ENCODE measurements around the gene C2CD2.

The C2CD2 gene

GRCh38 chr21:41987310-41987709 lies 33.5 kb upstream of the C2CD2 start:
- H3K4me1 ChIP-seq (ENCODE audit: control insufficient read depth, insufficient read depth, low read length): no peaks in the 10 kb centered on the region
- H3K36me3 ChIP-seq (ENCODE audit: insufficient read depth, low read length): peaks cover 17% of the 10 kb centered on the region
- no peak overlapping the region for H3K4me2 ChIP-seq (ENCODE audit: low read length)
- H3K9me3 ChIP-seq (replicated peaks; ENCODE audit: low read length): no peaks in the 10 kb centered on the region
- no peak overlapping the region for H3K9ac ChIP-seq (ENCODE audit: low read depth, low read length)
- H3K4me3 ChIP-seq (ENCODE audit: low read length): no peak overlapping the region
- no peaks in the 10 kb centered on the region for H3K27me3 ChIP-seq (ENCODE audit: control insufficient read depth, insufficient read depth, low read length)

- no peaks in the 10 kb centered on the region for H3K9me3 ChIP-seq (replicated peaks; ENCODE audit: low read length)
- H3K4me3 ChIP-seq (ENCODE audit: low read length): no peak overlapping the region
- H3K4me2 ChIP-seq (ENCODE audit: low read length): no peak overlapping the region
- H3K4me1 ChIP-seq (ENCODE audit: control insufficient read depth, insufficient read depth, low read length): no peaks in the 10 kb centered on the region
- no peaks in the 10 kb centered on the region for H3K27me3 ChIP-seq (ENCODE audit: control insufficient read depth, insufficient read depth, low read length)
- no peak overlapping the region for H3K9ac ChIP-seq (ENCODE audit: low read depth, low read length)
- H3K36me3 ChIP-seq (ENCODE audit: insufficient read depth, low read length): peaks cover 2% of the 10 kb centered on the region
Measured at GRCh38 chr21:41985662-41986416, 32.0 kb upstream of the C2CD2 start.

- Histone ChIP-seq H3K4me2 (ENCODE audit: low read length) (no peak overlapping the region), H3K27me3 (ENCODE audit: control insufficient read depth, insufficient read depth, low read length) (no peaks in the 10 kb centered on the region), H3K4me3 (ENCODE audit: low read length) (no peak overlapping the region), H3K4me1 (ENCODE audit: control insufficient read depth, insufficient read depth, low read length) (no peaks in the 10 kb centered on the region), H3K9ac (ENCODE audit: low read depth, low read length) (no peak overlapping the region), H3K36me3 (ENCODE audit: insufficient read depth, low read length) (no peaks in the 10 kb centered on the region), H3K9me3 (replicated peaks; ENCODE audit: low read length) (no peaks in the 10 kb centered on the region)
Measured at GRCh38 chr21:41983229-41983628, 29.4 kb upstream of the C2CD2 start.

GRCh38 chr21:41980561-41980960 lies 26.7 kb upstream of the C2CD2 start:
- Histone ChIP-seq H3K27me3 (ENCODE audit: control insufficient read depth, insufficient read depth, low read length) (no peaks in the 10 kb centered on the region), H3K4me3 (ENCODE audit: low read length) (no peak overlapping the region), H3K4me2 (ENCODE audit: low read length) (no peak overlapping the region), H3K4me1 (ENCODE audit: control insufficient read depth, insufficient read depth, low read length) (no peaks in the 10 kb centered on the region), H3K36me3 (ENCODE audit: insufficient read depth, low read length) (no peaks in the 10 kb centered on the region), H3K9me3 (replicated peaks; ENCODE audit: low read length) (no peaks in the 10 kb centered on the region), H3K9ac (ENCODE audit: low read depth, low read length) (no peak overlapping the region)

GRCh38 chr21:41979751-41980369 lies 26.0 kb upstream of the C2CD2 start:
- Histone ChIP-seq H3K4me2 (ENCODE audit: low read length) (no peak overlapping the region), H3K27me3 (ENCODE audit: control insufficient read depth, insufficient read depth, low read length) (no peaks in the 10 kb centered on the region), H3K9me3 (replicated peaks; ENCODE audit: low read length) (no peaks in the 10 kb centered on the region), H3K4me3 (ENCODE audit: low read length) (no peak overlapping the region), H3K4me1 (ENCODE audit: control insufficient read depth, insufficient read depth, low read length) (no peaks in the 10 kb centered on the region), H3K36me3 (ENCODE audit: insufficient read depth, low read length) (no peaks in the 10 kb centered on the region), H3K9ac (ENCODE audit: low read depth, low read length) (no peak overlapping the region)

- Histone ChIP-seq H3K9ac (ENCODE audit: low read depth, low read length) (no peak overlapping the region), H3K36me3 (ENCODE audit: insufficient read depth, low read length) (no peaks in the 10 kb centered on the region), H3K27me3 (ENCODE audit: control insufficient read depth, insufficient read depth, low read length) (no peaks in the 10 kb centered on the region), H3K4me3 (ENCODE audit: low read length) (no peak overlapping the region), H3K4me2 (ENCODE audit: low read length) (no peak overlapping the region), H3K9me3 (replicated peaks; ENCODE audit: low read length) (no peaks in the 10 kb centered on the region), H3K4me1 (ENCODE audit: control insufficient read depth, insufficient read depth, low read length) (no peaks in the 10 kb centered on the region)
Measured at GRCh38 chr21:41979335-41979734, 25.5 kb upstream of the C2CD2 start.

- Histone ChIP-seq H3K4me3 (ENCODE audit: low read length) (no peak overlapping the region), H3K4me1 (ENCODE audit: control insufficient read depth, insufficient read depth, low read length) (no peaks in the 10 kb centered on the region), H3K9ac (ENCODE audit: low read depth, low read length) (no peak overlapping the region), H3K36me3 (ENCODE audit: insufficient read depth, low read length) (no peaks in the 10 kb centered on the region), H3K9me3 (replicated peaks; ENCODE audit: low read length) (no peaks in the 10 kb centered on the region), H3K4me2 (ENCODE audit: low read length) (no peak overlapping the region), H3K27me3 (ENCODE audit: control insufficient read depth, insufficient read depth, low read length) (no peaks in the 10 kb centered on the region)
Measured at GRCh38 chr21:41977034-41977950, 23.5 kb upstream of the C2CD2 start.

- Histone ChIP-seq H3K4me3 (ENCODE audit: low read length) (no peak overlapping the region), H3K36me3 (ENCODE audit: insufficient read depth, low read length) (no peaks in the 10 kb centered on the region), H3K9me3 (replicated peaks; ENCODE audit: low read length) (no peaks in the 10 kb centered on the region), H3K27me3 (ENCODE audit: control insufficient read depth, insufficient read depth, low read length) (no peaks in the 10 kb centered on the region), H3K4me1 (ENCODE audit: control insufficient read depth, insufficient read depth, low read length) (no peaks in the 10 kb centered on the region), H3K4me2 (ENCODE audit: low read length) (no peak overlapping the region), H3K9ac (ENCODE audit: low read depth, low read length) (no peak overlapping the region)
Measured at GRCh38 chr21:41976611-41977010, 22.8 kb upstream of the C2CD2 start.

GRCh38 chr21:41975391-41976272 lies 21.8 kb upstream of the C2CD2 start:
- Histone ChIP-seq H3K9me3 (replicated peaks; ENCODE audit: low read length) (no peaks in the 10 kb centered on the region), H3K36me3 (ENCODE audit: insufficient read depth, low read length) (no peaks in the 10 kb centered on the region), H3K9ac (ENCODE audit: low read depth, low read length) (no peak overlapping the region), H3K4me2 (ENCODE audit: low read length) (no peak overlapping the region), H3K4me1 (ENCODE audit: control insufficient read depth, insufficient read depth, low read length) (no peaks in the 10 kb centered on the region), H3K27me3 (ENCODE audit: control insufficient read depth, insufficient read depth, low read length) (no peaks in the 10 kb centered on the region), H3K4me3 (ENCODE audit: low read length) (no peak overlapping the region)

GRCh38 chr21:41974752-41975053 lies 20.9 kb upstream of the C2CD2 start:
- H3K4me3 ChIP-seq (ENCODE audit: low read length): no peak overlapping the region
- no peaks in the 10 kb centered on the region for H3K9me3 ChIP-seq (replicated peaks; ENCODE audit: low read length)
- no peak overlapping the region for H3K9ac ChIP-seq (ENCODE audit: low read depth, low read length)
- no peaks in the 10 kb centered on the region for H3K36me3 ChIP-seq (ENCODE audit: insufficient read depth, low read length)
- H3K4me2 ChIP-seq (ENCODE audit: low read length): no peak overlapping the region
- H3K4me1 ChIP-seq (ENCODE audit: control insufficient read depth, insufficient read depth, low read length): no peaks in the 10 kb centered on the region
- no peaks in the 10 kb centered on the region for H3K27me3 ChIP-seq (ENCODE audit: control insufficient read depth, insufficient read depth, low read length)
